ENCODE data around the gene NAPEPLD. TPM values are rescaled to one million over a fixed set of nuclear protein-coding genes. Genes with fewer than 3 reads are reported as not detected.

NAPEPLD gene
- total RNA-seq, 6 donors from 2014 or later, result 8.9 to 20.8 (median 10.8) TPM

GRCh38 chr7:103077318-103077717 is 71.6 kb downstream of the NAPEPLD start:
- Histone ChIP-seq H3K4me3 (no peak overlapping the region), H3K36me3 (no peaks in the 10 kb centered on the region), H3K4me1 (peaks cover 14 to 26% (median 23%) of the 10 kb centered on the region in 4 donors), H3K27me3 (no peaks in the 10 kb centered on the region), H3K9me3 (no peaks in the 10 kb centered on the region), H3K27ac (no peak overlapping the region)
- no peak for DNase-seq
- TF ChIP-seq POLR2A (IDR thresholded peaks at IDR 0.05) (no peak), EP300 (IDR thresholded peaks at IDR 0.05) (no peak), POLR2AphosphoS5 (IDR thresholded peaks at IDR 0.05) (no peak)
- TF ChIP-seq, protein P1, sequence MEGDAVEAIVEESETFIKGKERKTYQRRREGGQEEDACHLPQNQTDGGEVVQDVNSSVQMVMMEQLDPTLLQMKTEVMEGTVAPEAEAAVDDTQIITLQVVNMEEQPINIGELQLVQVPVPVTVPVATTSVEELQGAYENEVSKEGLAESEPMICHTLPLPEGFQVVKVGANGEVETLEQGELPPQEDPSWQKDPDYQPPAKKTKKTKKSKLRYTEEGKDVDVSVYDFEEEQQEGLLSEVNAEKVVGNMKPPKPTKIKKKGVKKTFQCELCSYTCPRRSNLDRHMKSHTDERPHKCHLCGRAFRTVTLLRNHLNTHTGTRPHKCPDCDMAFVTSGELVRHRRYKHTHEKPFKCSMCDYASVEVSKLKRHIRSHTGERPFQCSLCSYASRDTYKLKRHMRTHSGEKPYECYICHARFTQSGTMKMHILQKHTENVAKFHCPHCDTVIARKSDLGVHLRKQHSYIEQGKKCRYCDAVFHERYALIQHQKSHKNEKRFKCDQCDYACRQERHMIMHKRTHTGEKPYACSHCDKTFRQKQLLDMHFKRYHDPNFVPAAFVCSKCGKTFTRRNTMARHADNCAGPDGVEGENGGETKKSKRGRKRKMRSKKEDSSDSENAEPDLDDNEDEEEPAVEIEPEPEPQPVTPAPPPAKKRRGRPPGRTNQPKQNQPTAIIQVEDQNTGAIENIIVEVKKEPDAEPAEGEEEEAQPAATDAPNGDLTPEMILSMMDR (IDR thresholded peaks at IDR 0.05), result no peak
- WGBS, 2 donors, result 99% methylated on average over 3 of the region's 3 CpGs
- no peak for ATAC-seq (ENCODE audit: low FRiP score in 2 of 2)

DNA sequence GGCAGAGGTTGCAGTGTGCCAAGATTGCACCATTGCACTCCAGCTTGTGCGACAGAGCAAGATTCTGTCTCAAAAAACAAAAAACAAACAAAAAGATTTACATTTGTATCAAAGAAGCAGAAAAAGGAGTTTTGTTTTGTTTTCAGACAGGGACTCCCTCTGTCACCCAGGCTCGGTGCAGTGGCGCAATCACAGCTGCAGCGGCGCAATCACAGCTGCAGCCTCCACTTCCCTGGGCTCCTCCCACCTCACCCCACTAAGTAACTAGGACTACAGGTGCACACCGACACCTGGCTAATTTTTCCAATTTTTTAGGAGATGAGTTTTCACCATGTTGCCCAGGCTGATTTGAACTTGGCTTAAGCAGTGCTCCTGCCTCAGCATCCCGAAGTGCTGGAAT is 72.1 kb downstream of the NAPEPLD start:
- ATAC-seq (ENCODE audit: low FRiP score in 2 of 2) (no peak), DNase-seq (peak; percentile 36 to 74)
- WGBS, 2 donors, result 92 to 94% methylated on average over 7 of the region's 7 CpGs
- Histone ChIP-seq H3K4me3 (no peak overlapping the region), H3K27ac (no peak overlapping the region), H3K27me3 (no peaks in the 10 kb centered on the region), H3K4me1 (peaks cover 14 to 26% (median 23%) of the 10 kb centered on the region in 4 donors), H3K36me3 (no peaks in the 10 kb centered on the region), H3K9me3 (no peaks in the 10 kb centered on the region)
- TF ChIP-seq POLR2AphosphoS5 (IDR thresholded peaks at IDR 0.05) (no peak), POLR2A (IDR thresholded peaks at IDR 0.05) (no peak), EP300 (IDR thresholded peaks at IDR 0.05) (no peak)
- TF ChIP-seq, protein P1 (IDR thresholded peaks at IDR 0.05), result no peak

GRCh38 chr7:103075337-103075918 is 73.5 kb downstream of the NAPEPLD start:
- peaks cover 14 to 26% (median 23%) of the 10 kb centered on the region in 4 donors for H3K4me1 ChIP-seq
- WGBS, 2 donors, result 0 to 4% methylated on average over 9 to 27 of the region's 36 CpGs
- TF ChIP-seq POLR2AphosphoS5 (IDR thresholded peaks at IDR 0.05) (no peak), POLR2A (IDR thresholded peaks at IDR 0.05) (no peak), EP300 (IDR thresholded peaks at IDR 0.05) (no peak)
- TF ChIP-seq, protein P1 (IDR thresholded peaks at IDR 0.05), result no peak
- H3K4me3 ChIP-seq, result peak overlapping the region; percentile 53 to 92 (median 72)
- DNase-seq (peak; percentile 64 to 84), ATAC-seq (ENCODE audit: low FRiP score in 2 of 2) (peak; percentile 40 to 50)
- H3K27ac ChIP-seq, result peak overlapping the region; percentile 85 to 94 (median 90)
- no peaks in the 10 kb centered on the region for H3K9me3 ChIP-seq
- H3K27me3 ChIP-seq, result no peaks in the 10 kb centered on the region
- H3K36me3 ChIP-seq, result no peaks in the 10 kb centered on the region

DNA sequence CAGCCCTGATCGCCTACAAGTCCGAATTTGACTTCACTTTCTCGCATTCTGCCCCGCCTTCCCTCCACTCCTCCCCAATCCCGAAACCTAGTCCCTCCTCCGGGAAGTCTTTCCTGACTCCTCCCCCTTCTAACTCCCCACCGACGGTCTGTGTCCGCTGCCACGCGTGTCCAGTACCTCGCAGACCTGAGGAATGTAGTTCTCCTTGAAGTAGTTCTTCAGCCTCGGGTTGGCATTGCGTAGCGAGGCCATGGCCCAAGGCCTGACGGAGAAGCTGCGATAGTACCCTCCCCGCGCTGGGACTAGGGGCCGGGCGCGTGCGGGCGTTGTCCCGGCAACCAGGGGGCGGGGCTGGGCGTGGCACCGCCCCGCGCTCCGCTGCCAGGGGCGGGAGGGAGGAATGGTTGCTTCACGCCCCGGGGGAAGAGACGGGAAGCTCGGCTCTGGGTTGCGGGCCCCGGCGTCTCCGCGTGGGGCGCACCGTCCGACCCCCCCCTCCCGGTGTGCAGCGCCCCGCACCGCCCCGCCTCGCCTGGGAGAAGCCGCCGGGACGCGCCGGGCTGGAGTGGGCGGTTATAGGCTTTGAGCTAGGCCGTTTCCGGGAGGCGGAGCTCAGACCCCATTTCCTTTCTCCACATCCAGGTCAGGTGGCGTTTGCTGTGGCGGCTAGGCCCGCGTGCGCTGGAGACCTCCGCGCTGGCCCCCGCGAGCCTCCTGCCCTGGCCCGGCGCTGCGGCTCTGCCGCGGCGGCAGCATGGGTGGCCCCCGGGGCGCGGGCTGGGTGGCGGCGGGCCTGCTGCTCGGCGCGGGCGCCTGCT is 74.2 kb downstream of the NAPEPLD start, which contains the start of the genes ARMC10 and FBXL13:
TSS of gene ARMC10 (plus strand) at position 622 of the 818 bp plus-strand sequence. CDS start at position 755, 133 bp downstream.
TSS of gene FBXL13 (minus strand) at position 278 of the 818 bp plus-strand sequence.
- Histone ChIP-seq H3K27ac (peak within 1 kb of the TSS; percentile 85 to 94 (median 90)), H3K9me3 (no peaks in the 10 kb centered on the region), H3K36me3 (no peaks in the 10 kb centered on the region), H3K4me1 (peaks cover 14 to 26% (median 23%) of the 10 kb centered on the region in 4 donors), H3K27me3 (no peaks in the 10 kb centered on the region), H3K4me3 (peak within 1 kb of the TSS; percentile 53 to 92 (median 72))
- 0 to 1% methylated on average over 19 to 57 of the region's 83 CpGs for WGBS, 2 donors
- TF ChIP-seq POLR2A (IDR thresholded peaks at IDR 0.05) (peak in 2 of 4 donors; percentile 60 to 64), EP300 (IDR thresholded peaks at IDR 0.05) (no peak), POLR2AphosphoS5 (IDR thresholded peaks at IDR 0.05) (peak in 1 of 2 donors; percentile 55)
- TF ChIP-seq, protein P1 (IDR thresholded peaks at IDR 0.05), result peak; percentile 22 to 78 (median 52)
- ATAC-seq (ENCODE audit: low FRiP score in 2 of 2) (peak; percentile 97 to 98), DNase-seq (peak; percentile 91 to 99)
